Measurements from ENCODE around the gene CASP8AP2. TPM values are rescaled to one million over a fixed set of nuclear protein-coding genes. Genes with fewer than 3 reads are reported as not detected.

The CASP8AP2 gene
- total RNA-seq, 1 donor from 2014 or later = 59.0 TPM

DNA sequence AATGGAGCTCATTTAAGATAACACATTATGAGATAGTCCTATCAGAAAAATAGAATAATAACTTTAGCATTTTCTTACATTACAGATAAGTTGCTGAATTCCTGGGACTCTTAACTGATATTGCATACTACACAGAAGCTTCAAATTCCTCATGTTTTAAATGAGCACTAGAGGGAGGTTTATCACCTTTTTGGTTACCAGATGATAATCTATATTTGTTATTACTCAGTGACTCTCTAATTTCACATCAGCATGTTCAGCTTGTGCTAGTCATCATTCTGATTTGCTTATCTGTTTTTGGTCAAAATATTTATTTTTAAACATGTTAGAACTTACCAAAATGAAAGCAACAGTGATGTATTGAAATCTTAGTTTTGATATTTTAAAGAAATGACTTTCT is 44.0 kb downstream of the CASP8AP2 start:
- Histone ChIP-seq H3F3A (ENCODE audit: low read depth) (peaks cover 27% of the 10 kb centered on the region), H3K36me3 (peaks cover 21% of the 10 kb centered on the region), H4K20me1 (ENCODE audit: low read depth) (no peaks in the 10 kb centered on the region), H3K9ac (no peak overlapping the region), H3K27me3 (no peaks in the 10 kb centered on the region), H3K79me2 (ENCODE audit: low read depth) (no peaks in the 10 kb centered on the region), H3K4me3 (no peak overlapping the region), H3K27ac (no peak overlapping the region), H3K4me1 (no peaks in the 10 kb centered on the region), H3K9me3 (ENCODE audit: low read depth) (no peaks in the 10 kb centered on the region), H3K4me2 (no peak overlapping the region), H2AFZ (replicated peaks) (no peak overlapping the region)
- Mint-ChIP-seq H3K4me1 (no peaks in the 10 kb centered on the region), H3K9me3 (no peaks in the 10 kb centered on the region), H3K4me3 (no peak overlapping the region), H3K27ac (no peak overlapping the region), H3K27me3 (ENCODE audit: insufficient read depth, low read depth) (peaks cover 2% of the 10 kb centered on the region), H3K36me3 (peaks cover 24% of the 10 kb centered on the region)
- TF ChIP-seq EZH2 (IDR thresholded peaks at IDR 0.05) (no peak), EZH2phosphoT487 (IDR thresholded peaks at IDR 0.05) (no peak)
- TF ChIP-seq, protein P1, sequence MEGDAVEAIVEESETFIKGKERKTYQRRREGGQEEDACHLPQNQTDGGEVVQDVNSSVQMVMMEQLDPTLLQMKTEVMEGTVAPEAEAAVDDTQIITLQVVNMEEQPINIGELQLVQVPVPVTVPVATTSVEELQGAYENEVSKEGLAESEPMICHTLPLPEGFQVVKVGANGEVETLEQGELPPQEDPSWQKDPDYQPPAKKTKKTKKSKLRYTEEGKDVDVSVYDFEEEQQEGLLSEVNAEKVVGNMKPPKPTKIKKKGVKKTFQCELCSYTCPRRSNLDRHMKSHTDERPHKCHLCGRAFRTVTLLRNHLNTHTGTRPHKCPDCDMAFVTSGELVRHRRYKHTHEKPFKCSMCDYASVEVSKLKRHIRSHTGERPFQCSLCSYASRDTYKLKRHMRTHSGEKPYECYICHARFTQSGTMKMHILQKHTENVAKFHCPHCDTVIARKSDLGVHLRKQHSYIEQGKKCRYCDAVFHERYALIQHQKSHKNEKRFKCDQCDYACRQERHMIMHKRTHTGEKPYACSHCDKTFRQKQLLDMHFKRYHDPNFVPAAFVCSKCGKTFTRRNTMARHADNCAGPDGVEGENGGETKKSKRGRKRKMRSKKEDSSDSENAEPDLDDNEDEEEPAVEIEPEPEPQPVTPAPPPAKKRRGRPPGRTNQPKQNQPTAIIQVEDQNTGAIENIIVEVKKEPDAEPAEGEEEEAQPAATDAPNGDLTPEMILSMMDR (IDR thresholded peaks at IDR 0.05) = no peak
- DNase-seq (ENCODE audit: low spot score) = no peak

GRCh38 chr6:89874438-89874837 is 44.8 kb downstream of the CASP8AP2 start:
- no peaks in the 10 kb centered on the region for H3K79me2 ChIP-seq (ENCODE audit: low read depth)
- TF ChIP-seq, protein P1 (IDR thresholded peaks at IDR 0.05) = no peak
- TF ChIP-seq EZH2 (IDR thresholded peaks at IDR 0.05) = no peak
- TF ChIP-seq EZH2phosphoT487 (IDR thresholded peaks at IDR 0.05) = no peak
- H3K36me3 Mint-ChIP-seq = peaks cover 22% of the 10 kb centered on the region
- no peak overlapping the region for H3K4me3 Mint-ChIP-seq
- peaks cover 27% of the 10 kb centered on the region for H3F3A ChIP-seq (ENCODE audit: low read depth)
- H3K4me1 Mint-ChIP-seq = no peaks in the 10 kb centered on the region
- peaks cover 18% of the 10 kb centered on the region for H3K36me3 ChIP-seq
- no peaks in the 10 kb centered on the region for H3K9me3 ChIP-seq (ENCODE audit: low read depth)
- no peaks in the 10 kb centered on the region for H4K20me1 ChIP-seq (ENCODE audit: low read depth)
- no peak overlapping the region for H3K4me2 ChIP-seq
- no peak overlapping the region for H3K27ac Mint-ChIP-seq
- H3K27ac ChIP-seq = no peak overlapping the region
- no peak for DNase-seq (ENCODE audit: low spot score)
- H3K9ac ChIP-seq = no peak overlapping the region
- no peaks in the 10 kb centered on the region for H3K27me3 ChIP-seq
- H3K27me3 Mint-ChIP-seq (ENCODE audit: insufficient read depth, low read depth) = peaks cover 2% of the 10 kb centered on the region
- H3K9me3 Mint-ChIP-seq = no peaks in the 10 kb centered on the region
- H2AFZ ChIP-seq (replicated peaks) = no peak overlapping the region
- no peak overlapping the region for H3K4me3 ChIP-seq
- no peaks in the 10 kb centered on the region for H3K4me1 ChIP-seq

- no peaks in the 10 kb centered on the region for H3K79me2 ChIP-seq (ENCODE audit: low read depth)
- no peak for DNase-seq (ENCODE audit: low spot score)
- H3K36me3 ChIP-seq = no peaks in the 10 kb centered on the region
- H3K9me3 Mint-ChIP-seq = no peaks in the 10 kb centered on the region
- no peaks in the 10 kb centered on the region for H3K27me3 ChIP-seq
- H3K9ac ChIP-seq = no peak overlapping the region
- H3K4me1 ChIP-seq = peaks cover 11% of the 10 kb centered on the region
- H3K27ac ChIP-seq = no peak overlapping the region
- no peak for TF ChIP-seq EZH2phosphoT487 (IDR thresholded peaks at IDR 0.05)
- no peak for TF ChIP-seq EZH2 (IDR thresholded peaks at IDR 0.05)
- TF ChIP-seq, protein P1 (IDR thresholded peaks at IDR 0.05) = no peak
- no peak overlapping the region for H3K27ac Mint-ChIP-seq
- H3K36me3 Mint-ChIP-seq = no peaks in the 10 kb centered on the region
- H3K27me3 Mint-ChIP-seq (ENCODE audit: insufficient read depth, low read depth) = peaks cover 5% of the 10 kb centered on the region
- H3F3A ChIP-seq (ENCODE audit: low read depth) = peaks cover 10% of the 10 kb centered on the region
- peaks cover 16% of the 10 kb centered on the region for H3K4me1 Mint-ChIP-seq
- H3K4me3 ChIP-seq = no peak overlapping the region
- no peak overlapping the region for H3K4me2 ChIP-seq
- H2AFZ ChIP-seq (replicated peaks) = no peak overlapping the region
- no peaks in the 10 kb centered on the region for H3K9me3 ChIP-seq (ENCODE audit: low read depth)
- no peak overlapping the region for H3K4me3 Mint-ChIP-seq
- H4K20me1 ChIP-seq (ENCODE audit: low read depth) = no peaks in the 10 kb centered on the region
These were observed 56.9 kb downstream of the CASP8AP2 start for GRCh38 chr6:89886378-89887120.
